Prostate gland (tissue), 2 donors: ENCODE measurements around the gene TMTC4. TPM values are rescaled to one million over a fixed set of nuclear protein-coding genes. Genes with fewer than 3 reads are reported as not detected.

Experiments used
- DNase-seq: peaks from one replicate; pipeline ENCODE4 v3.0.0-alpha.2; 2019; ENCODE audit warnings: low spot score
- H3K27ac ChIP-seq, 2 donors: fragments of 200-600 bp; sonication (generic); 2 replicates each; pipeline ENCODE4 v1.5.1; 2017 to 2019
- H3K27me3 ChIP-seq: fragments of 200-600 bp; sonication (generic); replicated peaks from 2 replicates; pipeline ENCODE4 v1.5.1; 2019; ENCODE audit not compliant: insufficient read depth
- H3K36me3 ChIP-seq, 2 donors: fragments of 200-600 bp; sonication (generic); 1 replicate in 1 of 2; 2 replicates in 1 of 2; pipeline versions ENCODE4 v1.5.1 to v1.8.1; 2017 to 2019
- H3K4me1 ChIP-seq: fragments of 200-600 bp; sonication (generic); replicated peaks from 2 replicates; pipeline ENCODE4 v1.5.1; 2019
- H3K4me3 ChIP-seq, 2 donors: fragments of 200-600 bp; sonication (generic); 2 replicates each; pipeline ENCODE4 v1.5.1; 2017 to 2019
- H3K9me3 ChIP-seq: fragments of 200-600 bp; sonication (generic); 2 replicates; pipeline ENCODE4 v1.5.1; 2017
- CTCF ChIP-seq, 4 experiments: fragments of 200-600 bp in 2 of 4; fragments of 450-650 bp in 2 of 4; sonication (generic) in 2 of 4; IDR thresholded peaks; 1 replicate in 3 of 4; 2 replicates in 1 of 4; pipeline ENCODE4 v1.5.1; 2016 to 2019; ENCODE audit warnings: antibody characterized with exemption in 4 of 4, mild to moderate bottlenecking in 2 of 4, moderate library complexity in 2 of 4
- POLR2A ChIP-seq: fragments of 450-650 bp; IDR thresholded peaks from one replicate; pipeline ENCODE4 v1.6.1; 2016; ENCODE audit warnings: antibody characterized with exemption, mild to moderate bottlenecking
- POLR2AphosphoS5 ChIP-seq: sonication (generic); formaldehyde crosslinking; IDR thresholded peaks from one replicate; pipeline ENCODE4 v1.6.1; 2017; ENCODE audit warnings: antibody characterized with exemption
- WGBS: methylation state at CpG from one replicate; pipeline ENCODE4 v1.1.5; 2018; 5-methylcytosine and 5-hydroxymethylcytosine counted together
- intact Hi-C: fragments of 100-400 bp; cut with DNase I; formaldehyde crosslinking; loops from one replicate; pipeline ENCODE4 v1.14.2; 2022
- total RNA-seq, 2 donors: library from RNA; depleted of rRNA; stranded (reverse); fragments of >200 nt; gene quantifications; one replicate each; pipeline ENCODE4 v1.1.0, GENCODE V29; 2016

The TMTC4 gene
- total RNA-seq, 2 donors from 2014 or later: 20.2 to 22.4 TPM

GRCh38 chr13:100561599-100562204 lies 112.9 kb downstream of the TMTC4 start:
- Histone ChIP-seq H3K4me1 (no peaks in the 10 kb centered on the region), H3K27me3 (no peaks in the 10 kb centered on the region), H3K36me3 (no peaks in the 10 kb centered on the region), H3K9me3 (no peaks in the 10 kb centered on the region), H3K4me3 (no peak overlapping the region), H3K27ac (no peak overlapping the region)
- no peak for DNase-seq
- intact Hi-C loops: no loop called here
- WGBS: 58% methylated on average over 7 of the region's 7 CpGs
- TF ChIP-seq POLR2AphosphoS5 (no peak), POLR2A (no peak), CTCF (IDR thresholded peaks at IDR 0.05) (no peak)

GRCh38 chr13:100561158-100561499 lies 113.5 kb downstream of the TMTC4 start:
- WGBS: 80% methylated on average over 2 of the region's 2 CpGs
- Histone ChIP-seq H3K4me3 (no peak overlapping the region), H3K27ac (peak overlapping the region in 1 of 2 donors; percentile 9), H3K36me3 (no peaks in the 10 kb centered on the region), H3K4me1 (no peaks in the 10 kb centered on the region), H3K9me3 (no peaks in the 10 kb centered on the region), H3K27me3 (no peaks in the 10 kb centered on the region)
- DNase-seq: no peak
- intact Hi-C loops: no loop called here
- TF ChIP-seq CTCF (IDR thresholded peaks at IDR 0.05): no peak
- no peak for TF ChIP-seq POLR2A
- no peak for TF ChIP-seq POLR2AphosphoS5

GRCh38 chr13:100560498-100561157 lies 114.0 kb downstream of the TMTC4 start:
- no peak overlapping the region for H3K4me3 ChIP-seq
- no peaks in the 10 kb centered on the region for H3K4me1 ChIP-seq
- intact Hi-C loops: no loop called here
- no peaks in the 10 kb centered on the region for H3K27me3 ChIP-seq
- DNase-seq: no peak
- H3K9me3 ChIP-seq: no peaks in the 10 kb centered on the region
- peak overlapping the region in 1 of 2 donors; percentile 38 for H3K27ac ChIP-seq
- 76% methylated on average over 15 of the region's 15 CpGs for WGBS
- no peak for TF ChIP-seq CTCF (IDR thresholded peaks at IDR 0.05)
- TF ChIP-seq POLR2A: no peak
- TF ChIP-seq POLR2AphosphoS5: peak; percentile 39
- H3K36me3 ChIP-seq: no peaks in the 10 kb centered on the region

- Histone ChIP-seq H3K4me3 (no peak overlapping the region), H3K27ac (peak overlapping the region in 1 of 2 donors; percentile 38), H3K4me1 (no peaks in the 10 kb centered on the region), H3K27me3 (no peaks in the 10 kb centered on the region), H3K9me3 (no peaks in the 10 kb centered on the region), H3K36me3 (no peaks in the 10 kb centered on the region)
- TF ChIP-seq POLR2AphosphoS5 (no peak), POLR2A (no peak), CTCF (IDR thresholded peaks at IDR 0.05) (no peak)
- no peak for DNase-seq
- intact Hi-C loops: no loop called here
- WGBS: 89% methylated on average over 8 of the region's 8 CpGs
Measured at GRCh38 chr13:100559886-100560285, 114.7 kb downstream of the TMTC4 start.

Other genes starting within 250 kb of the TMTC4 start
- 10 to 100 TPM in 1 of 2 donors, 1 to 10 TPM in 1; 4.8 to 15.1 TPM for gene GGACT, start 86.0 kb downstream of the TMTC4 start, total RNA-seq